B cell (primary cell): Measurements from ENCODE around the gene ARHGEF4. TPM values are rescaled to one million over a fixed set of nuclear protein-coding genes. Genes with fewer than 3 reads are reported as not detected.

Source experiments
- ATAC-seq: fragments of 200-7000 bp; cut with Tn5 transposase; one replicate; pipeline ENCODE4 v1.10.0; 2021; ENCODE audit warnings: low read depth, mild to moderate bottlenecking, moderate number of reproducible peaks, moderate library complexity
- CTCF ChIA-PET: fragments of 350-600 bp; sonication (Branson Sonifier 250); formaldehyde crosslinking; loops from one replicate; lab custom pipeline; 2021; ENCODE audit warnings: antibody characterized with exemption, inconsistent platforms; lab: Charles Lee
- POLR2A ChIA-PET: fragments of 350-600 bp; sonication (Branson Sonifier 250); formaldehyde crosslinking; loops from one replicate; lab custom pipeline; 2021; ENCODE audit warnings: antibody characterized with exemption; lab: Charles Lee
- DNase-seq: peaks from one replicate; pipeline ENCODE4 v3.0.0; 2013
- H2AFZ ChIP-seq: 2 replicates; pipeline ENCODE4 v1.6.1; 2012; ENCODE audit warnings: mild to moderate bottlenecking, low read depth, low read length; ENCODE audit not compliant: insufficient read depth, poor library complexity, severe bottlenecking
- H3K27ac ChIP-seq, 2 donors: 1 replicate in 1 of 2; 2 replicates in 1 of 2; pipeline ENCODE4 v1.5.1; 2012 to 2013; ENCODE audit warnings: low read length in 2 of 2, mild to moderate bottlenecking in 2 of 2, moderate library complexity in 1 of 2
- H3K27me3 ChIP-seq, 4 experiments: fragments of 200-600 bp in 1 of 4; sonication (generic) in 1 of 4; replicated peaks in 1 of 4; 1 replicate in 2 of 4; 2 replicates in 2 of 4; pipeline versions ENCODE4 v1.6.1 to v1.7.0; 2013 to 2016; ENCODE audit warnings: low read length in 3 of 4, mild to moderate bottlenecking in 2 of 4, mixed read lengths in 1 of 4, moderate library complexity in 1 of 4; ENCODE audit not compliant: insufficient read depth in 4 of 4, control insufficient read depth in 3 of 4; ENCODE audit errors: control extremely low read depth in 1 of 4
- H3K36me3 ChIP-seq, 2 experiments: replicated peaks in 1 of 2; 1 replicate in 1 of 2; 2 replicates in 1 of 2; pipeline versions ENCODE4 v1.6.1 to v1.7.1; 2013; ENCODE audit warnings: low read length in 1 of 2; ENCODE audit not compliant: insufficient read depth in 2 of 2, control insufficient read depth in 1 of 2; ENCODE audit errors: control extremely low read depth in 1 of 2, extremely low read depth in 1 of 2
- H3K4me1 ChIP-seq, 2 donors: fragments of 200-600 bp in 1 of 2; sonication (generic) in 1 of 2; 1 replicate in 1 of 2; 2 replicates in 1 of 2; pipeline versions ENCODE4 v1.5.1 to v1.6.1; 2013 to 2017; ENCODE audit warnings: low read length in 2 of 2; ENCODE audit not compliant: control insufficient read depth in 2 of 2, insufficient read depth in 2 of 2
- H3K4me2 ChIP-seq: replicated peaks from 2 replicates; pipeline ENCODE3; 2012; ENCODE audit warnings: mild to moderate bottlenecking, low read depth, low read length; ENCODE audit not compliant: poor library complexity, severe bottlenecking
- H3K4me3 ChIP-seq, 5 experiments: fragments of 200-600 bp in 1 of 5; sonication (generic) in 1 of 5; 1 replicate in 3 of 5; 2 replicates in 2 of 5; pipeline versions ENCODE4 v1.5.1 to v1.7.0; 2011 to 2016; ENCODE audit warnings: low read length in 4 of 5, mild to moderate bottlenecking in 4 of 5, low read depth in 2 of 5, control low read depth in 1 of 5, moderate library complexity in 1 of 5; ENCODE audit not compliant: insufficient read depth in 1 of 5; ENCODE audit errors: control extremely low read depth in 1 of 5, extremely low read depth in 1 of 5
- H3K79me2 ChIP-seq: fragments of 200-600 bp; sonication (generic); one replicate; pipeline ENCODE4 v1.6.0; 2016; ENCODE audit warnings: low read length; ENCODE audit not compliant: control insufficient read depth, insufficient read depth
- H3K9ac ChIP-seq: fragments of 200-600 bp; sonication (generic); 2 replicates; pipeline ENCODE4 v1.6.1; 2017; ENCODE audit warnings: mild to moderate bottlenecking, low read length, moderate library complexity
- H3K9me3 ChIP-seq, 3 donors: one replicate each; pipeline versions ENCODE4 v1.6.1 to v1.7.1; 2013; ENCODE audit warnings: low read length in 2 of 3; ENCODE audit not compliant: control insufficient read depth in 2 of 3, insufficient read depth in 1 of 3; ENCODE audit errors: control extremely low read depth in 1 of 3
- H4K20me1 ChIP-seq: 2 replicates; pipeline ENCODE4 v1.6.0; 2012; ENCODE audit warnings: mild to moderate bottlenecking, low read length; ENCODE audit not compliant: insufficient read depth, control insufficient read depth, poor library complexity, severe bottlenecking
- H3K27ac Mint-ChIP-seq: one replicate; pipeline ENCODE4 v1.8.0; 2021; ENCODE audit warnings: mixed read lengths
- H3K27me3 Mint-ChIP-seq: one replicate; pipeline ENCODE4 v1.8.0; 2021; ENCODE audit warnings: mixed read lengths
- H3K4me1 Mint-ChIP-seq: one replicate; pipeline ENCODE4 v1.8.0; 2021; ENCODE audit warnings: mixed read lengths
- H3K4me3 Mint-ChIP-seq: one replicate; pipeline ENCODE4 v1.8.0; 2021; ENCODE audit warnings: mixed read lengths
- H3K9me3 Mint-ChIP-seq: one replicate; pipeline ENCODE4 v1.8.0; 2022; ENCODE audit warnings: mixed read lengths; ENCODE audit not compliant: insufficient read depth
- CTCF ChIP-seq: fragments of 200-600 bp; IDR thresholded peaks from one replicate; pipeline ENCODE4 v1.8.0; 2022; ENCODE audit warnings: antibody characterized with exemption, mild to moderate bottlenecking
- EZH2 ChIP-seq: IDR thresholded peaks from 2 replicates; pipeline ENCODE4 v1.6.1; 2012; ENCODE audit warnings: borderline replicate concordance, low read depth, mild to moderate bottlenecking, moderate library complexity, low read length; ENCODE audit not compliant: insufficient read depth, poor library complexity, severe bottlenecking
- WGBS: methylation state at CpG from one replicate; pipeline ENCODE4 v1.1.5; 2013; ENCODE audit warnings: missing lambda C conversion rate; ENCODE audit not compliant: insufficient coverage; 5-methylcytosine and 5-hydroxymethylcytosine counted together
- intact Hi-C: fragments of 100-400 bp; cut with micrococcal nuclease; formaldehyde crosslinking; loops from one replicate; pipeline ENCODE4 v1.10.0; 2022
- polyA plus RNA-seq: library from polyadenylated mRNA; depleted of rRNA; stranded (reverse); fragments of >200 nt; gene quantifications from 2 replicates; pipeline ENCODE4 v1.2.3, GENCODE V29; 2012
- total RNA-seq, 2 donors: library from RNA; stranded (reverse); fragments of 120-200 nt in 1 of 2; gene quantifications; 1 replicate in 1 of 2; 2 replicates in 1 of 2; pipeline versions ENCODE4 v1.2.3 to v1.2.4, GENCODE V29; 2013 to 2022

Gene ARHGEF4
- total and polyA plus RNA-seq, 2 donors (not counting 1 experiment from before 2014, with no cell fraction given), result 2.1 TPM; not detected in 1

DNA sequence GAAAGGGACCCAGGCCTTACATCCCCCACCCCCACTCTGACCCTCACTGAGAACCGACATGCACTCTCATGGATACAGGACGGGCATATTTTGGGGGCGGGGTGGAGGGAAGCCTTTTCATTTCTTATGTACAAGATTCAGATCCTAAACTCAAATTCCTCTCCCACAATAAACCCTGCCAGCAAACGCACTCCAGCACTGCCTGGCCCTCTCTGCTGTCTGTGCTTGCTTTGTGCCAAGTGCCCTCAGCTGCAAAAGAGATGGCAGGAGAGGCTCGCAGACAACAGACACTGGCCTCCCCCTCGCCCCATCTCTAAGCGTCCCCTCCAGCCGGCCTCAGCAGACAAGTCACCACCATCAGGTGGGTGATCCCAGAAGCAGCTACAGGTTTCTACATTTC lies 214.2 kb downstream of the ARHGEF4 start:
- POLR2A ChIA-PET, result no interaction called here
- no peak overlapping the region for H3K4me2 ChIP-seq
- WGBS, result 97% methylated on average over 3 of the region's 8 CpGs
- Mint-ChIP-seq H3K4me1 (no peaks in the 10 kb centered on the region), H3K4me3 (no peak overlapping the region), H3K27ac (no peak overlapping the region), H3K9me3 (no peaks in the 10 kb centered on the region), H3K27me3 (no peaks in the 10 kb centered on the region)
- H3K27me3 ChIP-seq, result no peaks in the 10 kb centered on the region
- intact Hi-C loops, result no loop called here
- TF ChIP-seq CTCF, result no peak
- CTCF ChIA-PET, result no interaction called here
- peaks cover 51% of the 10 kb centered on the region for H4K20me1 ChIP-seq
- H3K79me2 ChIP-seq, result peaks cover 3% of the 10 kb centered on the region
- H3K27ac ChIP-seq, result no peak overlapping the region
- no peak overlapping the region for H3K4me3 ChIP-seq
- H3K4me1 ChIP-seq, result no peaks in the 10 kb centered on the region
- no peak for DNase-seq
- peaks cover 0 to 77% of the 10 kb centered on the region in 2 experiments for H3K36me3 ChIP-seq
- H3K9me3 ChIP-seq, result no peaks in the 10 kb centered on the region
- no peak overlapping the region for H3K9ac ChIP-seq
- H2AFZ ChIP-seq, result no peak overlapping the region
- ATAC-seq, result no peak

DNA sequence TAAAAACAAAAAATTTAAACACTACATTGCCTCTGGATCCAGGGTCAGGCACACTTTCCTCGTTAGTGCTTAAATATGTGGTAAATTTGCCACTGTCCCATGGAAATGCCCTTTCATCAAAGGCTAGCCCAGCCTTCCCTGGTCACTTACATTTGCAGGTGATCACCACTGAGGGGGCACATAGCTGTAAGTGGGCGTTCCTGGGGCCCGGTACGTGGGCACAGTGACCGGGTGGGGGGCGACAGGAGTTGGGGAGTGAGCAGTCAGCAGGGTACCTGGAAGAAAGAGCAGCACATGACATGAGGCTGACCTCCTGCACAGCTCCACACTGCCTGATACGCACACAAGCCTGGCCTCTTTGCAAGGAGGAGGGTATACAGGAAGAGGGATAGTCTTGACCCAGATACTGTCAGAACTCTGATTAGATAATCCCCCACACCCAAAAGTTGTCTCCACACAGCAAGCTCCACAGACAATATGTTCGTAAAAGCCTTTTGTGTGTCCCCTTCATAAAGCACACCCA lies 216.1 kb downstream of the ARHGEF4 start:
- ChIA-PET POLR2A (no interaction called here), CTCF (no interaction called here)
- Mint-ChIP-seq H3K9me3 (no peaks in the 10 kb centered on the region), H3K4me3 (no peak overlapping the region), H3K4me1 (no peaks in the 10 kb centered on the region), H3K27me3 (no peaks in the 10 kb centered on the region), H3K27ac (no peak overlapping the region)
- Histone ChIP-seq H3K4me3 (no peak overlapping the region), H3K27me3 (no peaks in the 10 kb centered on the region), H3K27ac (no peak overlapping the region), H3K9me3 (no peaks in the 10 kb centered on the region), H3K9ac (no peak overlapping the region), H3K4me1 (no peaks in the 10 kb centered on the region), H2AFZ (no peak overlapping the region), H3K36me3 (peaks cover 0 to 88% of the 10 kb centered on the region in 2 experiments), H3K4me2 (no peak overlapping the region), H3K79me2 (peaks cover 16% of the 10 kb centered on the region), H4K20me1 (peaks cover 70% of the 10 kb centered on the region)
- DNase-seq (no peak), ATAC-seq (no peak)
- TF ChIP-seq CTCF, result no peak
- TF ChIP-seq EZH2, result no peak
- intact Hi-C loops, result no loop called here
- WGBS, result 97% methylated on average over 5 of the region's 8 CpGs
